K562 (cell line): ENCODE data around the gene ITPR1. TPM values are rescaled to one million over a fixed set of nuclear protein-coding genes. Genes with fewer than 3 reads are reported as not detected.
A peak's percentile ranks its signal among the peaks of the same experiment; 100 is the strongest.

Experiments used
- ATAC-seq: fragments of 200-7000 bp; cut with Tn5 transposase; 3 replicates; pipeline ENCODE4 v1.9.1; 2020; ENCODE audit warnings: moderate library complexity
- BruUV-seq: library from RNA; stranded (reverse); fragments of 400-500 nt; replicated peaks from 2 replicates; lab custom pipeline; 2021; lab: Mats Ljungman, UMichigan
- CTCF ChIA-PET: fragments of 300-600 bp; formaldehyde crosslinking; extraction: SDS; loops from one replicate; lab custom pipeline; 2021; ENCODE audit warnings: low intra/inter-chr PET ratio; lab: Yijun Ruan, JAX
- POLR2A ChIA-PET: fragments of 300-600, 350-650 bp; sonication (Branson Sonifier 250); formaldehyde crosslinking; extraction: SDS; loops from one replicate; lab custom pipeline; 2021; ENCODE audit warnings: antibody characterized with exemption, inconsistent platforms; lab: Yijun Ruan, JAX
- DNase-seq, 4 experiments: peaks; one replicate each; pipeline versions ENCODE4 v3.0.0 to v3.0.0-alpha.2; 2011 to 2018; ENCODE audit warnings: low spot score in 3 of 4, mixed read lengths in 3 of 4; ENCODE audit errors: extremely low read depth in 1 of 4
- FAIRE-seq: peaks from 2 replicates; lab custom pipeline; 2011; peaks lifted over from hg19 to GRCh38; lab: Jason Lieb, UNC
- H2AFZ ChIP-seq: 2 replicates; pipeline ENCODE4 v1.6.0; 2011; ENCODE audit warnings: low read depth, low read length, control low read depth, inconsistent platforms
- H3K27ac ChIP-seq: fragments of 200-600 bp; 3 replicates; pipeline ENCODE4 v1.8.0; 2011; ENCODE audit warnings: low read depth, mild to moderate bottlenecking, control low read depth, inconsistent platforms, low read length, moderate library complexity, mixed read lengths; ENCODE audit errors: extremely low read depth
- H3K27me3 ChIP-seq, 2 experiments: fragments of 300-600 bp in 1 of 2; 2 replicates in 1 of 2; 3 replicates in 1 of 2; pipeline versions ENCODE4 v1.6.0 to v1.8.0; 2011; ENCODE audit warnings: inconsistent platforms in 2 of 2, low read length in 2 of 2, mild to moderate bottlenecking in 1 of 2, mixed read lengths in 1 of 2, moderate library complexity in 1 of 2; ENCODE audit not compliant: control insufficient read depth in 2 of 2, insufficient read depth in 2 of 2
- H3K36me3 ChIP-seq: fragments of 300-600 bp; 3 replicates; pipeline ENCODE4 v1.8.0; 2011; ENCODE audit warnings: mild to moderate bottlenecking, low read length, inconsistent platforms; ENCODE audit not compliant: control insufficient read depth, insufficient read depth
- H3K4me1 ChIP-seq, 2 experiments: fragments of 200-600 bp in 1 of 2; replicated peaks in 1 of 2; 2 replicates in 1 of 2; 3 replicates in 1 of 2; pipeline versions ENCODE4 v1.5.1 to v1.8.0; 2011; ENCODE audit warnings: inconsistent platforms in 2 of 2, low read length in 2 of 2, mild to moderate bottlenecking in 1 of 2, mixed read lengths in 1 of 2, moderate library complexity in 1 of 2; ENCODE audit not compliant: control insufficient read depth in 2 of 2, insufficient read depth in 2 of 2
- H3K4me2 ChIP-seq: 2 replicates; pipeline ENCODE4 v1.6.1; 2011; ENCODE audit warnings: low read length, control low read depth, inconsistent platforms, mixed read lengths; ENCODE audit not compliant: insufficient read depth
- H3K4me3 ChIP-seq: fragments of 200-600 bp; sonication (generic), shearing (Covaris generic); 2 replicates; pipeline ENCODE4 v1.5.1; 2016; ENCODE audit warnings: control low read depth, inconsistent platforms
- H3K79me2 ChIP-seq: fragments of 200-600 bp; 3 replicates; pipeline ENCODE4 v1.8.0; 2011; ENCODE audit warnings: low read length, inconsistent platforms; ENCODE audit not compliant: control insufficient read depth, insufficient read depth
- H3K9ac ChIP-seq, 2 experiments: 2 replicates each; pipeline versions ENCODE4 v1.6.0 to v1.6.1; 2011; ENCODE audit warnings: low read depth in 2 of 2, low read length in 2 of 2, control low read depth in 1 of 2, inconsistent platforms in 1 of 2, mild to moderate bottlenecking in 1 of 2, mixed read lengths in 1 of 2; ENCODE audit not compliant: insufficient read depth in 1 of 2
- H3K9me1 ChIP-seq: one replicate; pipeline ENCODE4 v1.6.0; 2011; ENCODE audit warnings: inconsistent platforms, mild to moderate bottlenecking, low read length, moderate library complexity; ENCODE audit not compliant: control insufficient read depth, insufficient read depth
- H3K9me3 ChIP-seq: replicated peaks from 2 replicates; pipeline ENCODE4 v1.5.1; 2011; ENCODE audit warnings: low read depth, low read length, inconsistent platforms; ENCODE audit not compliant: control insufficient read depth, insufficient read depth
- H4K20me1 ChIP-seq: replicated peaks from 2 replicates; pipeline ENCODE4 v1.6.1; 2011; ENCODE audit warnings: low read length, inconsistent platforms, mixed read lengths; ENCODE audit not compliant: control insufficient read depth, insufficient read depth
- BHLHE40 ChIP-seq: IDR thresholded peaks from 2 replicates; pipeline ENCODE4 v1.6.1; 2011; ENCODE audit warnings: low read length, improper control_type of control experiment
- CEBPG ChIP-seq, 3 experiments: fragments of 200-800 bp in 1 of 3; sonication (Bioruptor generic) in 1 of 3; sonication (generic) in 1 of 3; formaldehyde crosslinking in 1 of 3; IDR thresholded peaks in 2 of 3; conservative IDR thresholded peaks in 1 of 3; 2 replicates each; pipeline versions ENCODE4 v1.6.1 to v1.8.0; 2016 to 2022; ENCODE audit warnings: missing compliant biosample characterization in 2 of 3, missing genetic modification characterization in 2 of 3, mild to moderate bottlenecking in 1 of 3, missing genetic modification reagents in 1 of 3
- CREM ChIP-seq: IDR thresholded peaks from 2 replicates; pipeline ENCODE4 v1.6.1; 2014; ENCODE audit warnings: antibody characterized with exemption, low read depth
- DDX20 ChIP-seq: fragments of 450-650 bp; IDR thresholded peaks from 2 replicates; pipeline ENCODE4 v1.6.1; 2016; ENCODE audit warnings: missing genetic modification characterization, low read depth, mild to moderate bottlenecking, missing compliant biosample characterization, moderate library complexity
- DMBX1 ChIP-seq: fragments of 250-450 bp; sonication (Bioruptor Pico); IDR thresholded peaks from 2 replicates; pipeline ENCODE4 v1.8.0; 2022; ENCODE audit warnings: inconsistent platforms, mild to moderate bottlenecking, moderate library complexity, borderline replicate concordance
- FOXK1 ChIP-seq: sonication (generic); formaldehyde crosslinking; IDR thresholded peaks from 2 replicates; pipeline ENCODE4 v1.8.0; 2022; ENCODE audit warnings: missing genetic modification reagents, mild to moderate bottlenecking, borderline replicate concordance
- HEY1 ChIP-seq: fragments of 250-450 bp; sonication (Bioruptor Pico); IDR thresholded peaks from 2 replicates; pipeline ENCODE4 v1.5.0; 2020; ENCODE audit warnings: mild to moderate bottlenecking, moderate library complexity, borderline replicate concordance
- HNRNPLL ChIP-seq: fragments of 200-400 bp; formaldehyde crosslinking; IDR thresholded peaks from 2 replicates; pipeline ENCODE4 v1.6.1; 2017; ENCODE audit warnings: low read length, low read depth, mild to moderate bottlenecking; ENCODE audit not compliant: poor library complexity, severe bottlenecking
- L3MBTL2 ChIP-seq: fragments of 450-650 bp; IDR thresholded peaks from 2 replicates; pipeline ENCODE4 v1.6.1; 2016; ENCODE audit warnings: mild to moderate bottlenecking, moderate library complexity
- MED1 ChIP-seq: sonication (generic); formaldehyde crosslinking; IDR thresholded peaks from 2 replicates; pipeline ENCODE4 v1.8.1; 2023; ENCODE audit warnings: missing genetic modification reagents, borderline replicate concordance
- NFE2 ChIP-seq: IDR thresholded peaks from 2 replicates; pipeline ENCODE4 v1.6.1; 2014; ENCODE audit warnings: antibody characterized with exemption, low read depth
- SMARCA4 ChIP-seq: fragments of 450-650 bp; IDR thresholded peaks from 2 replicates; pipeline ENCODE4 v1.6.1; 2016
- ZNF12 ChIP-seq: sonication (generic); formaldehyde crosslinking; IDR thresholded peaks from 2 replicates; pipeline ENCODE4 v1.4.0; 2020; ENCODE audit warnings: mild to moderate bottlenecking, missing genetic modification reagents
- ZNF134 ChIP-seq: fragments of 250-450 bp; sonication (Bioruptor Pico); conservative IDR thresholded peaks from 2 replicates; pipeline ENCODE4 v1.4.0; 2020
- WGBS: fragments of 100-300 bp; shearing (Covaris generic); methylation state at CpG from one replicate; pipeline ENCODE4 v1.1.6; 2016; ENCODE audit warnings: low coverage, mixed read lengths; ENCODE audit not compliant: insufficient coverage; ENCODE audit errors: missing lambda C conversion rate; 5-methylcytosine and 5-hydroxymethylcytosine counted together
- in situ Hi-C: fragments of 300-500 bp; cut with MboI; formaldehyde crosslinking; loops from 4 replicates; pipeline ENCODE4 v1.15.0; 2018; ENCODE audit warnings: inconsistent platforms, mixed read lengths
- intact Hi-C: fragments of 100-400 bp; cut with micrococcal nuclease; formaldehyde crosslinking; loops from 2 replicates; pipeline ENCODE4 v1.14.2; 2022
- polyA plus RNA-seq, 8 experiments: library from polyadenylated mRNA; depleted of rRNA in 4 of 8; stranded (reverse) in 5 of 8; unstranded in 3 of 8; fragments of >200 nt; fragmentation: Nextera tagmentation in 2 of 8; fragmentation: Illumina TruSeq in 1 of 8; extraction: Ambion mirVana in 2 of 8; extraction: Trizol in 1 of 8; gene quantifications; 2 replicates each; pipeline versions ENCODE4 v1.2.1 to v1.2.3, GENCODE V29; 2011 to 2014; ENCODE audit warnings: inconsistent platforms in 1 of 8, missing spikeins in 1 of 8
- total RNA-seq, 7 experiments: library from RNA; depleted of rRNA in 6 of 7; stranded (reverse); fragments of >200 nt in 6 of 7; fragmentation: Illumina TruSeq in 2 of 7; extraction: Trizol in 2 of 7; gene quantifications; 2 replicates each; pipeline versions ENCODE4 v1.2.1 to v1.2.3, GENCODE V29; 2011 to 2021; ENCODE audit warnings: low replicate concordance in 1 of 7
- TF ChIP-seq, protein P1 (sequence below): sonication (generic); formaldehyde crosslinking; IDR thresholded peaks from 2 replicates; pipeline ENCODE4 v1.8.0; 2023; ENCODE audit warnings: mild to moderate bottlenecking, missing genetic modification reagents
- TF ChIP-seq, protein P2 (sequence below): fragments of 450-650 bp; IDR thresholded peaks from 2 replicates; pipeline ENCODE4 v1.6.1; 2016; ENCODE audit warnings: missing biosample characterization, missing genetic modification characterization
- TF ChIP-seq, protein P3 (sequence below): sonication (generic); formaldehyde crosslinking; IDR thresholded peaks from 2 replicates; pipeline ENCODE4 v1.8.1; 2023; ENCODE audit warnings: mild to moderate bottlenecking, missing genetic modification reagents, moderate library complexity

ITPR1 gene
- total and polyA plus RNA-seq, 9 of the 15 experiments (the other 6 are each of a cell fraction or from before 2014, with no cell fraction given) = 22.4 to 40.0 (median 27.4) TPM

DNA sequence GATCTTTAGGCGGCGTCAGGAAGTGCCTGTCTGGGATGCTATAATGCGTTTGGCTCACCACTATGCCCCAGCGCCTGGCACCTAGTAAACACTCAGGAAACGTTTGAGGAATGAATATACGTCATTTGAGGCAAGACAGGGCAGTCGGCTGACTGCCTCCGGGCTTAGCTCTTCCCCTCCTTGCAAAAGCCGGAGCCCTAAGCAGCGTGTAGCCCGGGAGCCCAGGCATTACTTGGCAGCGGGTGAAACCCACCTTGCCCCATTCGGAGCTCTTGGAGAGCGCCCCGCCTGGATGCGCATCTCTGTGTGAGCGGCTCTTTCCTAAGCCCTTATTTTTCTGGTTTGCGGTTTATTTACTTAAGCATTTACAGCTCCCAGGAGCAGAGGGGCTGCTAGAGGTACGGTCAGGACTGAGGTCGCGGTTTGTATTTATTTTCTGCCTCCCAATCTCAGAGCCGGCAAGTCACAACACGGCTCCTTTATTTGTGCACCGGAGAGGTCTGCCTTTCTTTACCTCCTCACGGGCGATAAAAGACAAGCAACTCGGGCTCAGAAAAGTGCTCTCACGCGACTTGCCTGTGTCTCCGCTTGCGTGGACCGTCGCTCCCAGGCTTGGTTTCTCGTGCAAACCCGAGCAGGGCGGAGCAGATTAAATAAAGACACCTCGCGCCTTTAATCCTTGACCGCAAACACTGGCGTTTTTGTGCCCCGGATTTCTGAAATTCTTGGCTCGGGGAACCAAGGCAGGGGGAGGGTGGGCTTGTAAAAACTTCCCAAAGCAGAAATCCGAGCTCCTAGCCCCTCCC is 737 bp upstream of the ITPR1 start:
- H2AFZ ChIP-seq = peak overlapping the region; percentile 94
- H3K4me1 ChIP-seq = peaks cover 17 to 25% of the 10 kb centered on the region in 2 experiments
- peak overlapping the region; percentile 91 for H3K4me2 ChIP-seq
- POLR2A ChIA-PET = interaction anchor here (0.5 to 5.3 kb wide), 37 partner anchors 7 to 484 kb away, joined by 3 to 220 read pairs (median 5); partner anchors contain the start of gene SUMF1
- CTCF ChIA-PET = no interaction called here
- DNase-seq (peak; percentile 47 to 70 (median 54)), ATAC-seq (peak; percentile 45), FAIRE-seq (peak; percentile 42)
- no peaks in the 10 kb centered on the region for H3K27me3 ChIP-seq
- peaks cover 2% of the 10 kb centered on the region; the same call in 1 of the 3 replicates for H3K36me3 ChIP-seq
- peak overlapping the region; percentile 71 to 92 for H3K9ac ChIP-seq
- H3K9me3 ChIP-seq = no peaks in the 10 kb centered on the region
- H3K9me1 ChIP-seq = peaks cover 4% of the 10 kb centered on the region
- intact Hi-C loops = loop anchor here (1.0 to 2.0 kb wide), 3 partner anchors 25 to 142 kb away; partner anchors contain the start of gene SUMF1
- TSS peak; percentile 71 for BruUV-seq
- peaks cover 17% of the 10 kb centered on the region; the same call in 2 of the 3 replicates for H3K79me2 ChIP-seq
- WGBS = 2% methylated on average over 43 of the region's 43 CpGs
- H3K27ac ChIP-seq = peak overlapping the region; percentile 52
- peak overlapping the region; percentile 61 for H3K4me3 ChIP-seq
- H4K20me1 ChIP-seq = no peaks in the 10 kb centered on the region
- in situ Hi-C loops = no loop called here
- TF ChIP-seq ZNF12 = 0 out of 2 replicates have a peak, but pooled peaks have one; percentile 5
- TF ChIP-seq, protein P1, sequence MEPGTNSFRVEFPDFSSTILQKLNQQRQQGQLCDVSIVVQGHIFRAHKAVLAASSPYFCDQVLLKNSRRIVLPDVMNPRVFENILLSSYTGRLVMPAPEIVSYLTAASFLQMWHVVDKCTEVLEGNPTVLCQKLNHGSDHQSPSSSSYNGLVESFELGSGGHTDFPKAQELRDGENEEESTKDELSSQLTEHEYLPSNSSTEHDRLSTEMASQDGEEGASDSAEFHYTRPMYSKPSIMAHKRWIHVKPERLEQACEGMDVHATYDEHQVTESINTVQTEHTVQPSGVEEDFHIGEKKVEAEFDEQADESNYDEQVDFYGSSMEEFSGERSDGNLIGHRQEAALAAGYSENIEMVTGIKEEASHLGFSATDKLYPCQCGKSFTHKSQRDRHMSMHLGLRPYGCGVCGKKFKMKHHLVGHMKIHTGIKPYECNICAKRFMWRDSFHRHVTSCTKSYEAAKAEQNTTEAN (CRISPR knock-in tag) = 0 out of 2 replicates have a peak, but pooled peaks have one; percentile 47
- TF ChIP-seq HNRNPLL = peak; percentile 44
- TF ChIP-seq, protein P2, sequence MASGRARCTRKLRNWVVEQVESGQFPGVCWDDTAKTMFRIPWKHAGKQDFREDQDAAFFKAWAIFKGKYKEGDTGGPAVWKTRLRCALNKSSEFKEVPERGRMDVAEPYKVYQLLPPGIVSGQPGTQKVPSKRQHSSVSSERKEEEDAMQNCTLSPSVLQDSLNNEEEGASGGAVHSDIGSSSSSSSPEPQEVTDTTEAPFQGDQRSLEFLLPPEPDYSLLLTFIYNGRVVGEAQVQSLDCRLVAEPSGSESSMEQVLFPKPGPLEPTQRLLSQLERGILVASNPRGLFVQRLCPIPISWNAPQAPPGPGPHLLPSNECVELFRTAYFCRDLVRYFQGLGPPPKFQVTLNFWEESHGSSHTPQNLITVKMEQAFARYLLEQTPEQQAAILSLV (tag) = no peak
- TF ChIP-seq NFE2 = no peak
- TF ChIP-seq FOXK1 (CRISPR knock-in tag) = peak; percentile 89
- TF ChIP-seq DDX20 (tag) = no peak
- TF ChIP-seq MED1 (CRISPR knock-in tag) = no peak
- TF ChIP-seq HEY1 = no peak
- TF ChIP-seq L3MBTL2 = no peak
- TF ChIP-seq CEBPG (CRISPR knock-in tag; IDR thresholded peaks at IDR 0.05) = no peak
- no peak for TF ChIP-seq CEBPG (tag; conservative IDR thresholded peaks at IDR 0.05 in 1 of 2, IDR thresholded peaks at IDR 0.05 in 1 of 2)
- TF ChIP-seq DMBX1 (CRISPR knock-in tag) = no peak
- TF ChIP-seq, protein P3, sequence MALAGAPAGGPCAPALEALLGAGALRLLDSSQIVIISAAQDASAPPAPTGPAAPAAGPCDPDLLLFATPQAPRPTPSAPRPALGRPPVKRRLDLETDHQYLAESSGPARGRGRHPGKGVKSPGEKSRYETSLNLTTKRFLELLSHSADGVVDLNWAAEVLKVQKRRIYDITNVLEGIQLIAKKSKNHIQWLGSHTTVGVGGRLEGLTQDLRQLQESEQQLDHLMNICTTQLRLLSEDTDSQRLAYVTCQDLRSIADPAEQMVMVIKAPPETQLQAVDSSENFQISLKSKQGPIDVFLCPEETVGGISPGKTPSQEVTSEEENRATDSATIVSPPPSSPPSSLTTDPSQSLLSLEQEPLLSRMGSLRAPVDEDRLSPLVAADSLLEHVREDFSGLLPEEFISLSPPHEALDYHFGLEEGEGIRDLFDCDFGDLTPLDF = 0 out of 2 replicates have a peak, but pooled peaks have one; percentile 16
- TF ChIP-seq SMARCA4 = 0 out of 2 replicates have a peak, but pooled peaks have one; percentile 21
- TF ChIP-seq CREM = peak; percentile 56
- peak; percentile 90 for TF ChIP-seq BHLHE40
- no peak for TF ChIP-seq ZNF134 (CRISPR knock-in tag)
